ENCODE data around the gene PPP4R3A.
"Not testable (repeated sequence)": the region's sequence is repeated elsewhere in the genome, so short reads cannot be mapped to it uniquely, and the experiment has no call there.

PPP4R3A gene

GRCh38 chr14:91501951-91502930, 7.9 kb downstream of the PPP4R3A start:
- no peak for DNase-seq

GRCh38 chr14:91501348-91501747, 8.8 kb downstream of the PPP4R3A start:
- no peak for DNase-seq

GRCh38 chr14:91496790-91497189, 13.3 kb downstream of the PPP4R3A start:
- DNase-seq = no peak

GRCh38 chr14:91494392-91495065, 15.6 kb downstream of the PPP4R3A start:
- peak; percentile 31 for DNase-seq

GRCh38 chr14:91493169-91493568, 16.9 kb downstream of the PPP4R3A start:
- no peak for DNase-seq

GRCh38 chr14:91484744-91485143, 25.4 kb downstream of the PPP4R3A start:
- peak; percentile 18 for DNase-seq

GRCh38 chr14:91484186-91484585, 25.9 kb downstream of the PPP4R3A start:
- peak; percentile 45 for DNase-seq

DNA sequence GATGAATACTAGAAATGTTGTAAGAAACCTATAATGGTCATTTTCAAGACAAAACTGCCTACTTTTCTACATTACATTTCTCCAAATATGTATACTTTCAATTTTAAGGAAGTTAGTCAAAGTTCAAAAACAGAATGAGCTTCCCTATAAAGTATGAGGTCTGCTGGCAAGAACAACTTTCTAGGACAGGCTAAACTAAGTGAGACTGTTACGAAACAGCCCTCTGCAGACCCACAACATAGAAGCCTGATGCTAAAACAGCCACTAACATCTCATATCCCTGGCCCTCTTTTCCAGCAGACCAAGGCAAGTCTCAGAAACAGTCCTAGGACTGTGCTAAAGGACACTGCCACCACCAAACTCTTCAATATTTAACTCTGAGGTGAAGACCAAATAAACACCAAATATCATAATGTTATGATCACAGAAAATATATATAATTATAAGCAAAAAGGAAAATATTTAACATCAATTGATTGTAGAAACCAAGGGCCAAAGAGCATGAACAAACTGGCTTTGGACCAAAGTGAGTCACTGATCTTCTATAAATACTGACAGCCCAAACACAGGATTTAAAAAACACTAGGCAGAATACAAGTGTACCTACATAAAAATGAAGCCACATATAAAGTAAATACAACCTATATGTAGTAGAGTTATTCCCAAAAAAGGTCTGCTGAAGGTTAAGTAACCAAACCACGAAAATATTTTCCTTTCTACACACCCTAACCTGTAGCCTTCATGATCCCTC, 27.7 kb downstream of the PPP4R3A start:
- DNase-seq = no peak

DNA sequence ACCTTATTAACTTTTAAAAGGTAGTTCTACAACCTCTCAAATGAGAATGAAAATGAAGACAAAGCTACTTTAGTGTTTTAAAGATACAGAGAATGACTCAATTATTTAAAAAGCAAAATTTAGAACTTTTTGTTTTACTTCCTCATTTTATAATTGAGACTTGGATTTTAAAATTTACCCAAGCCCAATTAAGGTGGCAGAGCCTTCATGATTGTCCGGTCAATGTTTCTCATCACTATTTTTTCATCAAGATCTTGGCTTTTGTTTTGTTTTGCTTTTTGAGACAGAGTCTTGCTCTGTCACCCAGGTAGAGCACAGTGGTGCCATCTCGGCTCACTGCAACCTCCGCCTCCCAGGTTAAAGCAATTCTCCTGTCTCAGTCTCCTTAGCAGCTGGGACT, 32.7 kb downstream of the PPP4R3A start:
- DNase-seq = no peak

DNA sequence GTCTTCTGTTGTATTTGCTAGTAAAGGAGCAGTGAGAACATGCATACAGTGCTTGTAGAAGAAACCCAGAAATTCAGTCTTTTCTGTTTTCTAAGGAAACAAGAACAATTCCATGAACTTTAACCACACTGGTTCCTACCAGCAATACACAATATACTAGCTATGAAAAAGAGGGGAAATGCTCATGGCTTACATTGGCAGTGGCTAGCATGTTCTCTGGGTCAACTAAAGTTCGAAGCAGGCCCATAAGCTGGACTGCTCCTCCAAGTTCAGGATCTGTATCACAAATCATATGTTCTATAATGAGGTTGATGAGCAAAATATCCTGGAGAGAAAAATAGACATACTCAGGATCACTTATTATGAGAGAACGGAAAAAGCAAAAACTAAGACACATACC, 37.1 kb downstream of the PPP4R3A start:
- no peak for DNase-seq

- no peak for DNase-seq
Measured at GRCh38 chr14:91470216-91470615, 39.9 kb downstream of the PPP4R3A start.

DNA sequence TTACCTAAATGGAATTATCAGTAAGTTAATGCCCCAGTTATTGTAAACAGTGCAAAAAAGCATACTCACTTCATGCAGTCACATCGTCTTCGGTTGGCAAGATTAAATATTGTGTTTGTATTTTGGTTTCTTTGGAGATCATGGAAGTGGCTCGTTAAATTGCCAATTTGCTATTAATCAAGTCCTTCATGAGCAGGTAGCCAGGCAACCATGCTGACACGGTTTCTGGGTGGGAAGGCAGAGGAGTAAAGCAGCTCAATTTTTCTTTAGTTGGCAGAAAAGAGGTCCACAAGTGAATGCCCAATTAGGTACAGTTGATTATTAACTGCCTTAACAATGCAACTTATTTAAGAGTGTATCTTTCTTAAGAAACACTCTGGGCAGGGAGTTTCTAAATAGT, 43.9 kb downstream of the PPP4R3A start:
- no peak for DNase-seq

GRCh38 chr14:91464615-91465205, 45.4 kb downstream of the PPP4R3A start:
- DNase-seq = no peak

DNA sequence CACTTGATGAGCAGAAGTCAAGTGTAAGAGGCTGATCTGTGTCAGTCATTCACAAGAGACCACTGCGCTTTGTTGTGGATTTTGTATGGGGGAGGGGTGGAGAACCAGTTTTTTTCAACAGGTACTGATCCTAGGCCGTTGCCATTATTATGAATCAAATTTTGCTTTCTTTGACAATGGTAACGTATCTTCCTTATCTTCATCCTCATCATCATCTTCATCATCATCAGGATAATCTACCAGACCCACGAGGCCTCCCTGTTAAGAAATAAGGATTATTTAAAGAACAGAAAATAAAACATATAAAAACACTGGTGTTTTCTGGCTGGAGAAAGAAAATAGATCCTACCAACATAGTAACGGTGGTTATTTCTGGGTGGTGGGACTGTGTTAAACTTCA, 51.5 kb downstream of the PPP4R3A start:
- no peak for DNase-seq

DNA sequence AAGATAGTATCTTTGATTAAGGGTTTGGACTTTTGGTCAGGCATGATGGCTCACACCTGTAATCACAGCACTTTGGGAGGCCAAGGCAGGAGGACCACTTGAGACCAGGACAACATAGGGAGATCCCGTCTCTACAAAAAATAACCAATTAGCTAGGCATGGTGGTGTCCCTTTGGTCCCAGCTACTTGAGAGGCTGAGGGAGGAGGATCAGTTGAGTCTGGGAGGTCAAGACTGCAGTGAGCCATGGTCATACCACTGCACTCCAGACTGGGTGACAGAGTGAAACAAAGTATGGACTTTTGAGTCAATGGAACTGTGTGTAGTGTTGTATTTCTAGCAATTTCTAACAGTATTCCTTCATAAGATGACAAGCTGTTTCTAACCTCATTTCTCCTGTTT, 53.8 kb downstream of the PPP4R3A start:
- no peak for DNase-seq

GRCh38 chr14:91454580-91454979, 55.5 kb downstream of the PPP4R3A start:
- no peak for DNase-seq

- no peak for DNase-seq
Measured at GRCh38 chr14:91454155-91454554, 56.0 kb downstream of the PPP4R3A start.

GRCh38 chr14:91453744-91454143, 56.4 kb downstream of the PPP4R3A start:
- no peak for DNase-seq

DNA sequence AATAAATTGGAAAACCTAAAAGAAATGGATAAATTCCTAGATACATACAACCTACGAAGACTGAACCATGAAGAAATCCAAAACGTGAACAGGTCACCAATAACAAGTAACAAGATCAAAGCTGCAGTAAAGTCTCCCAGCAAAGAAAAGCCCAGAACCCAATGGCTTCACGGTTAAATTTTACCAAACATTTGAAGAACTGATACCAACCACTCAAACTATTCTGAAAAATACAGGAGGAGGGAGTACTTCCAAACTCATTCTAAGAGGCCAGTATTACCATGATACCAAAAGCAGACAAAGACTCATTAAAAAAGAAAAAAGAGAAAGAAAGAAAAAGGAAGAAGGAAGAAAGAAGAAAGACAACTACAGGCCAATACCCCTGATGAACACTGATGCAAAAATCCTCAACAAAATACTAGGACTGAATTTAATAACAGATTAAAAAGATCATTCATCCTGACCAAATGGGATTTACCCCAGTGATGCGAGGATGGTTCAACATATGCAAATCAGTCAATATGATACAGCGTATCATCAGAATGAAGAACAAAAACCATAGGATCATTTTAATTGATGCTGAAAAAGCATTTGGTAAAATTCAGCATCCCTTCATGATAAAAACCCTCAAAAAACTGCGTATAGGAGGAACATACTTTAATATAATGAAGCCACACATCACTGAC, 65.6 kb downstream of the PPP4R3A start:
- DNase-seq = no peak

DNA sequence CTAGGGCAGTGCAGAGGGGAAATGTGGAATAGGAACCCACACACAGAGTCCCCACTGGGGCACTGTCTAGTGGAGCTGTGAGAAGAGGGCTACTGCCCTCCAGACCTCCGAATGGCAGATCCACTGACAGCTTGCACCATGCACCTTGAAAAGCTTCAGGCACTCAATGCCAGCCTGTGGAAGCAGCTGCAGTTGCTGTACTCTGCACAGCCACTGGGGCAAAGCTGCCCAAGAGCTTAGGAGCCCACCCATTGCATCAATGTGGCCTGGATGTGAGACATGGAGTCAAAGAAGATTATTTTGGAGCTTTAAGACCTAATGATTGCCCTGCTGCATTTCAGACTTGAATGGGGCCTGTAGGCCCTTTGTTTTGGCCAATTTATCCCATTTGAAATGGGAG, 70.8 kb downstream of the PPP4R3A start:
- no peak for DNase-seq

- no peak for DNase-seq
Measured at GRCh38 chr14:91438845-91439244, 71.3 kb downstream of the PPP4R3A start.

- not testable (repeated sequence) for DNase-seq
Measured at GRCh38 chr14:91436266-91436665, 73.8 kb downstream of the PPP4R3A start.

All from CD4-positive, alpha-beta T cell treated with Interleukin-17A for 1 hour (primary cell).